A673 (cell line): ENCODE measurements around the gene ADRA2C. TPM values are rescaled to one million over a fixed set of nuclear protein-coding genes. Genes with fewer than 3 reads are reported as not detected.

Experiments used
- BruUV-seq: library from RNA; stranded (reverse); fragments of 400-500 nt; replicated peaks from 2 replicates; lab custom pipeline; 2021; lab: Mats Ljungman, UMichigan
- CTCF ChIA-PET: fragments of 300-600 bp; sonication (Branson Sonifier 250); formaldehyde crosslinking; loops from one replicate; lab custom pipeline; 2022; ENCODE audit warnings: antibody characterized with exemption; lab: Charles Lee
- POLR2A ChIA-PET: fragments of 300-600 bp; sonication (Branson Sonifier 250); formaldehyde crosslinking; loops from one replicate; lab custom pipeline; 2022; ENCODE audit warnings: antibody characterized with exemption; ENCODE audit not compliant: low non-redundant PET; lab: Charles Lee
- DNase-seq: peaks from one replicate; pipeline ENCODE4 v3.0.0-alpha.2; 2015; ENCODE audit warnings: low spot score
- H3K27ac ChIP-seq: fragments of 200-600 bp; sonication (generic); 2 replicates; pipeline ENCODE4 v1.5.1; 2016; ENCODE audit warnings: mixed run types, low read depth, mild to moderate bottlenecking, mixed read lengths, antibody characterized with exemption, low read length; ENCODE audit not compliant: poor library complexity, severe bottlenecking
- H3K27me3 ChIP-seq: fragments of 200-600 bp; sonication (generic); replicated peaks from 2 replicates; pipeline ENCODE4 v1.6.1; 2017; ENCODE audit warnings: mixed run types, low read depth, mild to moderate bottlenecking, mixed read lengths, antibody characterized with exemption, low read length; ENCODE audit not compliant: insufficient read depth, poor library complexity
- H3K36me3 ChIP-seq: fragments of 200-600 bp; sonication (generic); 2 replicates; pipeline ENCODE4 v1.6.1; 2016; ENCODE audit warnings: mixed run types, mild to moderate bottlenecking, mixed read lengths, antibody characterized with exemption, low read length; ENCODE audit not compliant: insufficient read depth, poor library complexity, severe bottlenecking
- H3K4me1 ChIP-seq: fragments of 200-600 bp; sonication (generic); 2 replicates; pipeline ENCODE4 v1.6.1; 2017; ENCODE audit warnings: mixed run types, mild to moderate bottlenecking, mixed read lengths, antibody characterized with exemption, low read length; ENCODE audit not compliant: insufficient read depth, poor library complexity, severe bottlenecking
- H3K4me3 ChIP-seq: fragments of 200-600 bp; sonication (generic); 2 replicates; pipeline ENCODE4 v1.5.1; 2016; ENCODE audit warnings: low read depth, mixed run types, mild to moderate bottlenecking, mixed read lengths, low read length; ENCODE audit not compliant: poor library complexity, severe bottlenecking
- H3K9me3 ChIP-seq: fragments of 200-600 bp; sonication (generic); 2 replicates; pipeline ENCODE4 v1.6.1; 2016; ENCODE audit warnings: mixed run types, low read depth, mild to moderate bottlenecking, mixed read lengths, antibody characterized with exemption, low read length; ENCODE audit not compliant: poor library complexity, severe bottlenecking
- EZH2 ChIP-seq: fragments of 200-600 bp; sonication (generic); IDR thresholded peaks from 2 replicates; pipeline ENCODE4 v1.6.1; 2017; ENCODE audit warnings: borderline replicate concordance, low read depth, mild to moderate bottlenecking, mixed read lengths, antibody characterized with exemption, low read length; ENCODE audit not compliant: poor library complexity, severe bottlenecking
- intact Hi-C: fragments of 100-400 bp; cut with micrococcal nuclease; formaldehyde crosslinking; loops from one replicate; pipeline ENCODE4 v1.10.0; 2022; ENCODE audit not compliant: unreplicated experiment
- total RNA-seq: library from RNA; stranded (reverse); gene quantifications from 2 replicates; pipeline ENCODE4 v1.2.3, GENCODE V29; 2021
- TF ChIP-seq, protein P1 (sequence below): fragments of 300-800, 200-600 bp; sonication (generic); conservative IDR thresholded peaks from 2 replicates; pipeline ENCODE4 v1.5.1; 2017; ENCODE audit warnings: low read depth, mild to moderate bottlenecking, antibody characterized with exemption, low read length, moderate library complexity, mixed read lengths

ADRA2C gene
- total RNA-seq, 1 experiment from 2014 or later = 14.8 TPM

DNA sequence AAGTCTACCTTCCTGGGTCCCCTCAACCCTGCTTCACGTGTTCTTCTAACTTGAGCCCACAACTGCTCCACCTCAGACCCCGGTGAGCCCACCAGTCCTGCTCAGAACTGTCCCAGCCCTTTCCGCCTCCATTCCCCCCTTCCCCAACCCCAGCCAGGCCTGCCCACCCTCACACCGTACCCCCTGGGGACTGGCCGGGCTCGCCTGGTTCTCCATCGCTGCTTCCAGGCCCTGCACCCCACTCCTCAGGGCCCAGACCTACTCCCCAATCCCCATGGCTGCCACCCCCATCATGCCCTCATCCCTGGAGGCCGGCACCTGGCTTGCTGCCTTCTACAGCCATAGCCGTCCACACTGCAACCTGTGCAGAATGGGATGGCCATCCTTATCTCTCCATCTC lies 23.4 kb downstream of the ADRA2C start:
- no peaks in the 10 kb centered on the region for H3K9me3 ChIP-seq
- BruUV-seq = no TSS peak
- CTCF ChIA-PET = no interaction called here
- H3K4me1 ChIP-seq = no peaks in the 10 kb centered on the region
- no peaks in the 10 kb centered on the region for H3K36me3 ChIP-seq
- TF ChIP-seq EZH2 = no peak
- TF ChIP-seq, protein P1, sequence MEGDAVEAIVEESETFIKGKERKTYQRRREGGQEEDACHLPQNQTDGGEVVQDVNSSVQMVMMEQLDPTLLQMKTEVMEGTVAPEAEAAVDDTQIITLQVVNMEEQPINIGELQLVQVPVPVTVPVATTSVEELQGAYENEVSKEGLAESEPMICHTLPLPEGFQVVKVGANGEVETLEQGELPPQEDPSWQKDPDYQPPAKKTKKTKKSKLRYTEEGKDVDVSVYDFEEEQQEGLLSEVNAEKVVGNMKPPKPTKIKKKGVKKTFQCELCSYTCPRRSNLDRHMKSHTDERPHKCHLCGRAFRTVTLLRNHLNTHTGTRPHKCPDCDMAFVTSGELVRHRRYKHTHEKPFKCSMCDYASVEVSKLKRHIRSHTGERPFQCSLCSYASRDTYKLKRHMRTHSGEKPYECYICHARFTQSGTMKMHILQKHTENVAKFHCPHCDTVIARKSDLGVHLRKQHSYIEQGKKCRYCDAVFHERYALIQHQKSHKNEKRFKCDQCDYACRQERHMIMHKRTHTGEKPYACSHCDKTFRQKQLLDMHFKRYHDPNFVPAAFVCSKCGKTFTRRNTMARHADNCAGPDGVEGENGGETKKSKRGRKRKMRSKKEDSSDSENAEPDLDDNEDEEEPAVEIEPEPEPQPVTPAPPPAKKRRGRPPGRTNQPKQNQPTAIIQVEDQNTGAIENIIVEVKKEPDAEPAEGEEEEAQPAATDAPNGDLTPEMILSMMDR = no peak
- POLR2A ChIA-PET = no interaction called here
- intact Hi-C loops = no loop called here
- no peaks in the 10 kb centered on the region for H3K27me3 ChIP-seq
- H3K27ac ChIP-seq = no peak overlapping the region
- DNase-seq = no peak
- H3K4me3 ChIP-seq = no peak overlapping the region

DNA sequence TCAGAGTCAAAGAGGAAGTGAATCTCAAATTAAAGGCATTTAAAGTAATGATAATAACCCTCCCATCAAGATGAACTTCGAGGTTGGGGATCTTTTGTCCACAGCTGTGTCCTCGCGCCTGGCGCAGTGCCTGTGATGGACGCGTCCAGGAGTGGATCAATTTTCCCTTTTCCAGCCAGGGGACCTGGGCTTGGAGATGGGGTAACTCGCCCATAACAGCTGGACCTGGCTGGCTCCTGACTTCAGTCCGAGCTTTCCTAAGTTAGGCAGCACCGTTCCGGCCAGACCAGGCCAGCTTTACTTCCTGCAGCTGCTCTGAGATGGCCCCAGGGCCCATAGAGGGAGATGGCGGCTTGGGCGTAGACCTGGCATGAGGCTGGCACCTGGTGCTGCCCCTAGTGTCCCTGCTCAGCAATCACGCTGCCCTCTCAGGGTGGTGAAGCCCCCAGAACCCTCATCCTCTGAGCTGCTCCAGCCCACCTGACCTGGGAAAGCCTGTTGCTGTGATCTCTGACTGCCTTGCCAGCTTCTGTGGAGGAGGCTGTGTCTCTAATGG lies 23.9 kb downstream of the ADRA2C start:
- intact Hi-C loops = no loop called here
- BruUV-seq = no TSS peak
- Histone ChIP-seq H3K9me3 (peaks cover 4% of the 10 kb centered on the region), H3K4me1 (no peaks in the 10 kb centered on the region), H3K4me3 (no peak overlapping the region), H3K27ac (no peak overlapping the region), H3K36me3 (no peaks in the 10 kb centered on the region), H3K27me3 (no peaks in the 10 kb centered on the region)
- TF ChIP-seq EZH2 = no peak
- TF ChIP-seq, protein P1 = no peak
- POLR2A ChIA-PET = no interaction called here
- no peak for DNase-seq
- CTCF ChIA-PET = no interaction called here

DNA sequence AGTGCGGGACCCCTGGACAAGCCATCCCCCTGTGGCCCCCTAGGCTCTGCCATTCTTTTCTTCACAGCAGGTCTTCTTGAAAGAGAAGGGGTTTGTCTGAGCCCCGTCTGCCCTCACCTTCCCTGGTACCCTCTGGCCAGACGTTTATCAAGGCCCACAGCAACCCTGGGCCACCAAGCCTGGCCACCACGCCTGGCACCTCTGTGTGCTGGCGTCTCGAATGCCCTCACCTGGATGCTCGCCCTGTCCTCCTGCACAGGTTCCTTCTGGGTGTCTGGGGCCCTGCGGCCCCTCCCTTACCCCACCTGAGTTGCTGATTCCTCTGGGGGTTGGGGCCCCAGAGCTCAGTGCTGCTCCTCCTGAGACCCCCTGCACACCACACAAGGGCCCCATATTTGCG lies 25.1 kb downstream of the ADRA2C start:
- no TSS peak for BruUV-seq
- no peak for DNase-seq
- POLR2A ChIA-PET = no interaction called here
- Histone ChIP-seq H3K27ac (no peak overlapping the region), H3K36me3 (no peaks in the 10 kb centered on the region), H3K4me1 (no peaks in the 10 kb centered on the region), H3K27me3 (no peaks in the 10 kb centered on the region), H3K9me3 (peaks cover 12% of the 10 kb centered on the region), H3K4me3 (no peak overlapping the region)
- intact Hi-C loops = no loop called here
- TF ChIP-seq EZH2 = no peak
- TF ChIP-seq, protein P1 = no peak
- CTCF ChIA-PET = interaction anchor here (0.9 to 2.2 kb wide), 2 partner anchors 8 to 89 kb away, joined by 3 to 8 read pairs; no protein-coding TSS in a partner anchor
